Measurements from ENCODE around the gene ZNF747.

Gene ZNF747

GRCh38 chr16:30519120-30520049, 15.3 kb downstream of the ZNF747 start:
- DNase-seq (ENCODE audit: low read depth in 2 of 2): no peak

- no peak for DNase-seq (ENCODE audit: low read depth in 2 of 2)
Observed at GRCh38 chr16:30518552-30518951, 16.1 kb downstream of the ZNF747 start.

GRCh38 chr16:30515275-30515674, 19.4 kb downstream of the ZNF747 start:
- no peak for DNase-seq (ENCODE audit: low read depth in 2 of 2)

GRCh38 chr16:30511509-30511908, 23.1 kb downstream of the ZNF747 start:
- no peak for DNase-seq (ENCODE audit: low read depth in 2 of 2)

GRCh38 chr16:30510376-30510938, 24.2 kb downstream of the ZNF747 start:
- DNase-seq (ENCODE audit: low read depth in 2 of 2): no peak

GRCh38 chr16:30509081-30509765, 25.4 kb downstream of the ZNF747 start:
- no peak for DNase-seq (ENCODE audit: low read depth in 2 of 2)

- DNase-seq (ENCODE audit: low read depth in 2 of 2): no peak
Observed at GRCh38 chr16:30503403-30504296, 31.0 kb downstream of the ZNF747 start.

- DNase-seq (ENCODE audit: low read depth in 2 of 2): no peak
Observed at GRCh38 chr16:30499284-30499683, 35.4 kb downstream of the ZNF747 start.

- DNase-seq (ENCODE audit: low read depth in 2 of 2): no peak
Observed at GRCh38 chr16:30494709-30495108, 39.9 kb downstream of the ZNF747 start.

- no peak for DNase-seq (ENCODE audit: low read depth in 2 of 2)
Observed at GRCh38 chr16:30493941-30494488, 40.6 kb downstream of the ZNF747 start.

GRCh38 chr16:30491744-30492308, 42.8 kb downstream of the ZNF747 start:
- DNase-seq (ENCODE audit: low read depth in 2 of 2): no peak

GRCh38 chr16:30491229-30491628, 43.4 kb downstream of the ZNF747 start:
- no peak for DNase-seq (ENCODE audit: low read depth in 2 of 2)

GRCh38 chr16:30490210-30490609, 44.4 kb downstream of the ZNF747 start:
- no peak for DNase-seq (ENCODE audit: low read depth in 2 of 2)

- no peak for DNase-seq (ENCODE audit: low read depth in 2 of 2)
Observed at GRCh38 chr16:30488764-30489605, 45.7 kb downstream of the ZNF747 start.

GRCh38 chr16:30485818-30486436, 48.7 kb downstream of the ZNF747 start:
- DNase-seq (ENCODE audit: low read depth in 2 of 2): no peak

- no peak for DNase-seq (ENCODE audit: low read depth in 2 of 2)
Observed at GRCh38 chr16:30484887-30485286, 49.8 kb downstream of the ZNF747 start.

GRCh38 chr16:30482366-30482765, 52.3 kb downstream of the ZNF747 start:
- no peak for DNase-seq (ENCODE audit: low read depth in 2 of 2)

GRCh38 chr16:30481381-30481780, 53.3 kb downstream of the ZNF747 start:
- DNase-seq (ENCODE audit: low read depth in 2 of 2): no peak
